ENCODE measurements around the gene ZRANB1. TPM values are rescaled to one million over a fixed set of nuclear protein-coding genes. Genes with fewer than 3 reads are reported as not detected.

The ZRANB1 gene
- total RNA-seq, 4 donors from 2014 or later = 35.5 to 44.7 (median 37.4) TPM

DNA sequence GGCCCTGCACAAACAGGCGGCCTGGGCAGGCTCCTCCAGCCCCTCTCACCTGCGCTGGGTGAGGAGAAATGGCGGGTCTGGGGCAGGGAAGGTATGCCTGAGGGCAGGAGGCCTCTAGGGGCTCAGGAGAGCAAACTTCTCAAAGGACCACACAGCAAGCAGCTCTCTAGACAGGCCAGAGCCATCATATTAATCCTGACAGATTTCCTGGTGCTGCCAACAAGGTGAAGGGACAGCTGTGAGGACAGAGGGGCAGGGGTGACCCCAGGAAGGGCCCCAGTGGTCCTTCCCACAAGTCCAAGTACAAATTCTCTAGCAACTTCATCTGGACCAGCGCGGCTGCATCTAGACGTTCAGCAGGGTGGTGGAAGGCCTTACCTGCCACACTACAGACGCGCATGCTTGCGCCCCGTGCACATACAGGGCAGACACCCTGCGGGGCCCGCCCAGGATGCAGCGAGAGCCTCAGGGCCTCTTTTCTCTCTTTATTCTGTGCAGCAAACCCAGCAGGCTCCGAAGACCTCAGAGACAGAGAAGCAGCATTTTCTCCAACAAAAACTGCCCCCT lies 62.1 kb downstream of the ZRANB1 start:
- TF ChIP-seq CTCF (IDR thresholded peaks at IDR 0.05; ENCODE audit: low read depth) = no peak

GRCh38 chr10:125004571-125005311 lies 62.8 kb downstream of the ZRANB1 start:
- TF ChIP-seq CTCF (IDR thresholded peaks at IDR 0.05; ENCODE audit: low read depth) = no peak

DNA sequence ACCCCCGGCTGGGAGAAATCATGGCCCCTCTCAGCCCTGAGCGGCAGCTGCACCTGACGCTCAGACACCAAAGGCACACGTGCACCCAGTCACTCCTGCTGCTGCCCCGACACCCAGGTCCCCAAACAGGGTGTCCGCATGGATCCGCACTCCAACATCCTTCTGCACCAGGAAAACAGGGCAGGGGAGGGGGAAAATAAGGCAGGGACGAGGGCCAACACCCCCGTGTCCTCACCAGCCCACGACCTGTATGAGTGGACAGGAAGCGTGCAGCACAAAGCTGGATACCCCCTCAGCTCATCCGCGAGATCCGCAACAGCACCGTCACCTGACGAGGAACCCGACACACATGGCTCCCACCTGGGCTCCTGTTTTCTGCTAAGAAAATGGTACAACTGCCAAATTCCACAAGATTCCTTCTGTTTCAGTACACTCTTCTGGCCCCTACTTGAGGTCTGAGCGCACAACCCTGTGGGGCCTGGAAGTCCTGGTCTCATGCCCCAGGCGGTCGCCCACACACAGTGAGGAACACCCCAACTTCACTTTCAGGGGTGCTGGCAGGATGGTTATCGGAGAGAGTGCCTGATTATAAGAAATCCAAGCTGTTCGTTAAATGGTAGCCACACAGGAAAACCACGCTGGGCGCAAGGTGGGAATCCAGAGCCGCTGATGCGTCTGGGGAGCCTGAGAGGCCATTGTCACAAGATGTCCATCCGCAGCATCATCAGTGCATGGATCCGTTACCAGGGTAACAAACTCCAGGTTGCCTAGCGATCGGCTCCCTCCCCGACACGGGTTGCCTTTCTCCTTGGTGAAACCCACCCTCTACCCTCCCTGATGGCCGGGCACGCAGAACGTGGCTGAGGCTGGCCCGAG lies 63.6 kb downstream of the ZRANB1 start:
- TF ChIP-seq CTCF (IDR thresholded peaks at IDR 0.05; ENCODE audit: low read depth) = no peak

GRCh38 chr10:125006188-125006680 lies 64.3 kb downstream of the ZRANB1 start:
- TF ChIP-seq CTCF (IDR thresholded peaks at IDR 0.05; ENCODE audit: low read depth) = no peak

GRCh38 chr10:125006921-125007426 lies 65.1 kb downstream of the ZRANB1 start:
- TF ChIP-seq CTCF (IDR thresholded peaks at IDR 0.05; ENCODE audit: low read depth) = no peak

GRCh38 chr10:125007436-125007835 lies 65.5 kb downstream of the ZRANB1 start:
- TF ChIP-seq CTCF (IDR thresholded peaks at IDR 0.05; ENCODE audit: low read depth) = no peak

Measured in subcutaneous adipose tissue (tissue), 4 donors.